HepG2 (cell line): ENCODE measurements around the gene CMTM2. TPM values are rescaled to one million over a fixed set of nuclear protein-coding genes. Genes with fewer than 3 reads are reported as not detected.

ENCODE experiments used
- ATAC-seq: fragments of 200-7000 bp; cut with Tn5 transposase; 3 replicates; pipeline ENCODE4 v1.9.1; 2020; ENCODE audit warnings: mild to moderate bottlenecking, moderate library complexity
- BruUV-seq: library from RNA; stranded (reverse); fragments of 400-500 nt; replicated peaks from 2 replicates; lab custom pipeline; 2021; lab: Mats Ljungman, UMichigan
- CTCF ChIA-PET: fragments of 300-600 bp; formaldehyde crosslinking; extraction: SDS; loops from one replicate; lab custom pipeline; 2021; ENCODE audit warnings: low total read pairs, inconsistent platforms, low intra/inter-chr PET ratio; lab: Yijun Ruan, JAX
- POLR2A ChIA-PET: fragments of 350-600 bp; sonication (Branson Sonifier 250); formaldehyde crosslinking; loops from one replicate; lab custom pipeline; 2020; ENCODE audit warnings: antibody characterized with exemption, inconsistent platforms; lab: Yijun Ruan, JAX
- DNase-seq: peaks from one replicate; pipeline ENCODE4 v3.0.0-alpha.2; 2015; ENCODE audit warnings: low spot score
- FAIRE-seq: peaks from 3 replicates; lab custom pipeline; 2011; peaks lifted over from hg19 to GRCh38; lab: Jason Lieb, UNC
- H2AFZ ChIP-seq: one replicate; pipeline ENCODE4 v1.6.1; 2011; ENCODE audit warnings: low read length, inconsistent platforms
- H3K27ac ChIP-seq: fragments of 300-600 bp; 3 replicates; pipeline ENCODE4 v1.8.0; 2011; ENCODE audit warnings: mixed run types, mild to moderate bottlenecking, mixed read lengths, low read length, inconsistent platforms; ENCODE audit not compliant: insufficient read depth; ENCODE audit errors: extremely low read length
- H3K27me3 ChIP-seq, 2 experiments: fragments of 200-600 bp in 1 of 2; 2 replicates in 1 of 2; 3 replicates in 1 of 2; pipeline versions ENCODE4 v1.6.0 to v1.8.0; 2011; ENCODE audit warnings: low read length in 2 of 2, mild to moderate bottlenecking in 2 of 2, moderate library complexity in 2 of 2, inconsistent platforms in 1 of 2; ENCODE audit not compliant: insufficient read depth in 2 of 2, control insufficient read depth in 1 of 2
- H3K36me3 ChIP-seq, 2 experiments: fragments of 200-600 bp in 1 of 2; replicated peaks in 1 of 2; 2 replicates in 1 of 2; 3 replicates in 1 of 2; pipeline versions ENCODE4 v1.5.1 to v1.8.0; 2011; ENCODE audit warnings: low read length in 2 of 2, inconsistent platforms in 1 of 2; ENCODE audit not compliant: insufficient read depth in 2 of 2, control insufficient read depth in 1 of 2
- H3K4me1 ChIP-seq: 2 replicates; pipeline ENCODE4 v1.5.1; 2012; ENCODE audit warnings: low read length, inconsistent platforms; ENCODE audit not compliant: insufficient read depth
- H3K4me2 ChIP-seq: 2 replicates; pipeline ENCODE4 v1.6.0; 2011; ENCODE audit warnings: low read depth, low read length, inconsistent platforms
- H3K4me3 ChIP-seq, 3 experiments: fragments of 200-600 bp in 1 of 3; sonication (generic), shearing (Covaris generic) in 1 of 3; replicated peaks in 1 of 3; 2 replicates each; pipeline ENCODE4 v1.5.1; 2011 to 2016; ENCODE audit warnings: low read length in 3 of 3, inconsistent platforms in 2 of 3, low read depth in 2 of 3, mild to moderate bottlenecking in 2 of 3, control low read depth in 1 of 3, mixed read lengths in 1 of 3; ENCODE audit not compliant: insufficient read depth in 1 of 3
- H3K79me2 ChIP-seq: one replicate; pipeline ENCODE4 v1.6.1; 2011; ENCODE audit warnings: low read length, inconsistent platforms; ENCODE audit not compliant: insufficient read depth
- H3K9ac ChIP-seq: 2 replicates; pipeline ENCODE4 v1.6.0; 2011; ENCODE audit warnings: mild to moderate bottlenecking, low read depth, low read length, inconsistent platforms; ENCODE audit not compliant: insufficient read depth
- H3K9me3 ChIP-seq: 2 replicates; pipeline ENCODE4 v1.5.1; 2012; ENCODE audit warnings: mild to moderate bottlenecking, low read length
- H4K20me1 ChIP-seq: 2 replicates; pipeline ENCODE4 v1.6.0; 2011; ENCODE audit warnings: inconsistent platforms, mild to moderate bottlenecking, low read length, moderate library complexity; ENCODE audit not compliant: insufficient read depth
- CENPT ChIP-seq: sonication (generic); formaldehyde crosslinking; IDR thresholded peaks from 2 replicates; pipeline ENCODE4 v1.8.0; 2022; ENCODE audit warnings: low read depth, mild to moderate bottlenecking, moderate library complexity, missing genetic modification reagents
- HHEX ChIP-seq: IDR thresholded peaks from 2 replicates; pipeline ENCODE4 v1.6.1; 2016; ENCODE audit warnings: control low read depth
- KDM6A ChIP-seq: IDR thresholded peaks from 2 replicates; pipeline ENCODE4 v1.6.1; 2016; ENCODE audit warnings: low read depth
- KMT2B ChIP-seq: IDR thresholded peaks from 2 replicates; pipeline ENCODE4 v1.6.1; 2016; ENCODE audit warnings: missing genetic modification reagents, missing compliant biosample characterization
- MZF1 ChIP-seq: sonication (generic); formaldehyde crosslinking; IDR thresholded peaks from 2 replicates; pipeline ENCODE4 v1.8.1; 2023; ENCODE audit warnings: mild to moderate bottlenecking, missing genetic modification reagents, borderline replicate concordance
- NFIC ChIP-seq: IDR thresholded peaks from 2 replicates; pipeline ENCODE4 v1.6.1; 2012; ENCODE audit warnings: mild to moderate bottlenecking, low read length, inconsistent platforms
- SYNCRIP ChIP-seq: fragments of 200-400 bp; formaldehyde crosslinking; IDR thresholded peaks from 2 replicates; pipeline ENCODE4 v1.6.1; 2018; ENCODE audit warnings: mild to moderate bottlenecking, low read depth, low read length; ENCODE audit not compliant: insufficient read depth
- TEAD3 ChIP-seq: optimal IDR thresholded peaks from 2 replicates; pipeline ENCODE3; 2016; ENCODE audit warnings: borderline replicate concordance
- ZNF121 ChIP-seq: sonication (generic); formaldehyde crosslinking; IDR thresholded peaks from 2 replicates; pipeline ENCODE4 v1.5.0; 2020; ENCODE audit warnings: mild to moderate bottlenecking, missing genetic modification reagents
- ZNF543 ChIP-seq: sonication (generic); formaldehyde crosslinking; IDR thresholded peaks from 2 replicates; pipeline ENCODE4 v1.4.0; 2020; ENCODE audit warnings: mild to moderate bottlenecking, missing genetic modification reagents
- ZSCAN12 ChIP-seq: sonication (generic); formaldehyde crosslinking; IDR thresholded peaks from 2 replicates; pipeline ENCODE4 v1.9.0; 2021; ENCODE audit warnings: mild to moderate bottlenecking, missing genetic modification reagents
- ZSCAN22 ChIP-seq: sonication (generic); formaldehyde crosslinking; IDR thresholded peaks from 2 replicates; pipeline ENCODE4 v1.4.0; 2020; ENCODE audit warnings: mild to moderate bottlenecking, missing genetic modification reagents
- WGBS: methylation state at CpG from one replicate; pipeline ENCODE4 v1.1.6; 2017; ENCODE audit warnings: low lambda C conversion rate; 5-methylcytosine and 5-hydroxymethylcytosine counted together
- in situ Hi-C: cut with HindIII; loops from 2 replicates; pipeline ENCODE4 v1.10.0; 2017; ENCODE audit warnings: low pct_unique_long_range_greater_than_20kb; ENCODE audit not compliant: extremely low pct_ligation_motif_present
- intact Hi-C: fragments of 100-400 bp; cut with micrococcal nuclease; formaldehyde crosslinking; loops from one replicate; pipeline ENCODE4 v1.10.0; 2022; ENCODE audit not compliant: unreplicated experiment
- polyA plus RNA-seq, 8 experiments: library from polyadenylated mRNA; depleted of rRNA in 3 of 8; stranded (reverse) in 7 of 8; unstranded in 1 of 8; fragments of >200 nt; fragmentation: Illumina TruSeq in 4 of 8; extraction: Trizol in 4 of 8; gene quantifications; 2 replicates each; pipeline versions ENCODE4 v1.2.1 to v1.2.3, GENCODE V29; 2011 to 2016; ENCODE audit warnings: low read depth in 4 of 8, missing spikeins in 1 of 8, mixed read lengths in 1 of 8; ENCODE audit not compliant: insufficient read depth in 1 of 8
- total RNA-seq, 5 experiments: library from RNA; depleted of rRNA; stranded (reverse); fragments of >200 nt; fragmentation: Illumina TruSeq; extraction: Trizol; gene quantifications; 2 replicates each; pipeline ENCODE4 v1.2.3, GENCODE V29; 2016; ENCODE audit warnings: low read depth in 1 of 5
- TF ChIP-seq, protein P1 (sequence below): sonication (generic); formaldehyde crosslinking; IDR thresholded peaks from 2 replicates; pipeline ENCODE4 v1.5.0; 2020; ENCODE audit warnings: mild to moderate bottlenecking, missing genetic modification reagents
- TF ChIP-seq, protein P2 (sequence below): sonication (generic); formaldehyde crosslinking; IDR thresholded peaks from 2 replicates; pipeline ENCODE4 v1.5.0; 2020; ENCODE audit warnings: missing genetic modification reagents
- TF ChIP-seq, protein P3 (sequence below): sonication (generic); formaldehyde crosslinking; IDR thresholded peaks from 2 replicates; pipeline ENCODE4 v1.4.0; 2020; ENCODE audit warnings: missing genetic modification reagents, mild to moderate bottlenecking, borderline replicate concordance

CMTM2 gene
- total and polyA plus RNA-seq, 2 of the 13 experiments (the other 11 are each of a cell fraction or from before 2014, with no cell fraction given), result not detected

DNA sequence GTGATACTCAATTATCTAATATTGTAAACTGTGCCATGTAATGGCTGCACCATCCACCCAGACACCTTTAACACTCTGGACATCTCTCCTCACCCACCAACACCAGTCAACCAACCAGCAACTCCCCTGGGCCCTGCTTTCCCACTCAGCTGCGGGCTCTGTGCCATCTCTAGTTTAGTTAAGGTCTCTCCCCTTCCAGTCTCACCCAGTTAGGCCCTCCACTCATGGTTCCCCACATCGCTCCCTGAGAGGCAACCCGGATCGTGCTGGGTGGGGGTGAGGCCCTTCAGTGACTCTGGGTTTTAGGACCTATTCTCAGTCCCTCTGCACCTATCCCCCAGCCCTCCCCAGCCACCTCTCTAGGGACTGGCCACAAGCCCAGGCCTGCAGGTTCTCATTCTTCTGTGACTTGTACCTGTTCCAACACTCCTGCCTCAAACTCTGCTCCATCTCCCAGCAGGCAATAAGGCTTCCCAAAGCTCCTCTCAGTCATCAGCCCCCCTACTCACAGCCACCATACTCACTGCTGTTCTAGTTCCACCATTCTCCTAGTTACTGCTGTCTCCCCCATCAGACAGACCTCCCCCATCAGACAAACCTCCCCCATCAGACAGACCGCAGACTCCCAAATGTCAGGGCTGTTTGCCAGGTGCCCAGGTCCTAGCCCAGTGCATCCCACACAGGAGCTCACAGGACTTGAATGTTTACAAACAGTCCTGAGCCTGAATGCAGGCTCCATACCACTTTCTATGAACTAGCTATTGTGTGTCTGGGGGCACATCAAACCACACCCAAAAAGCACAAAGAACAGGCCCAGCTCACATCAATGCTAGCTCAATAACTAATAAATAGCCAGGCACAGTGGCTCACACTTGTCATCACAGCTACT, 31.9 kb upstream of the CMTM2 start:
- intact Hi-C loops, result no loop called here
- WGBS, result 97% methylated on average over 5 of the region's 5 CpGs
- POLR2A ChIA-PET, result interaction anchor here (2.0 to 2.2 kb wide), 2 partner anchors 11 to 30 kb away, joined by 5 to 6 read pairs; no protein-coding TSS in a partner anchor

More for the DNA sequence above, 31.9 kb upstream of the CMTM2 start:
- FAIRE-seq (no peak), DNase-seq (no peak), ATAC-seq (no peak)
- H3K9me3 ChIP-seq, result no peaks in the 10 kb centered on the region
- H3K79me2 ChIP-seq, result no peaks in the 10 kb centered on the region
- H3K4me3 ChIP-seq, result no peak overlapping the region
- CTCF ChIA-PET, result no interaction called here
- H3K27ac ChIP-seq, result no peak overlapping the region
- in situ Hi-C loops, result no loop called here
- peaks cover 37% of the 10 kb centered on the region for H3K4me1 ChIP-seq
- H3K36me3 ChIP-seq, result no peaks in the 10 kb centered on the region; a peak in 2 of 5 replicates
- H2AFZ ChIP-seq, result no peak overlapping the region
- no peak overlapping the region for H3K9ac ChIP-seq
- H3K27me3 ChIP-seq, result no peaks in the 10 kb centered on the region
- TF ChIP-seq ZSCAN22 (CRISPR knock-in tag) (peak; percentile 97), ZSCAN12 (CRISPR knock-in tag) (no peak), NFIC (no peak), CENPT (CRISPR knock-in tag) (no peak), ZNF121 (CRISPR knock-in tag) (peak; percentile 37; the same call in 1 of the 2 replicates), KMT2B (CRISPR knock-in tag) (no peak), SYNCRIP (no peak), ZNF543 (CRISPR knock-in tag) (no peak), MZF1 (CRISPR knock-in tag) (no peak), TEAD3 (CRISPR knock-in tag) (no peak), KDM6A (CRISPR knock-in tag) (no peak), HHEX (CRISPR knock-in tag) (no peak)
- TF ChIP-seq, protein P1, sequence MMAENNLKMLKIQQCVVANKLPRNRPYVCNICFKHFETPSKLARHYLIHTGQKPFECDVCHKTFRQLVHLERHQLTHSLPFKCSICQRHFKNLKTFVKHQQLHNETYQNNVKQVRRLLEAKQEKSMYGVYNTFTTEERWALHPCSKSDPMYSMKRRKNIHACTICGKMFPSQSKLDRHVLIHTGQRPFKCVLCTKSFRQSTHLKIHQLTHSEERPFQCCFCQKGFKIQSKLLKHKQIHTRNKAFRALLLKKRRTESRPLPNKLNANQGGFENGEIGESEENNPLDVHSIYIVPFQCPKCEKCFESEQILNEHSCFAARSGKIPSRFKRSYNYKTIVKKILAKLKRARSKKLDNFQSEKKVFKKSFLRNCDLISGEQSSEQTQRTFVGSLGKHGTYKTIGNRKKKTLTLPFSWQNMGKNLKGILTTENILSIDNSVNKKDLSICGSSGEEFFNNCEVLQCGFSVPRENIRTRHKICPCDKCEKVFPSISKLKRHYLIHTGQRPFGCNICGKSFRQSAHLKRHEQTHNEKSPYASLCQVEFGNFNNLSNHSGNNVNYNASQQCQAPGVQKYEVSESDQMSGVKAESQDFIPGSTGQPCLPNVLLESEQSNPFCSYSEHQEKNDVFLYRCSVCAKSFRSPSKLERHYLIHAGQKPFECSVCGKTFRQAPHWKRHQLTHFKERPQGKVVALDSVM (CRISPR knock-in tag), result 0 out of 2 replicates have a peak, but pooled peaks have one; percentile 16
- TF ChIP-seq, protein P2, sequence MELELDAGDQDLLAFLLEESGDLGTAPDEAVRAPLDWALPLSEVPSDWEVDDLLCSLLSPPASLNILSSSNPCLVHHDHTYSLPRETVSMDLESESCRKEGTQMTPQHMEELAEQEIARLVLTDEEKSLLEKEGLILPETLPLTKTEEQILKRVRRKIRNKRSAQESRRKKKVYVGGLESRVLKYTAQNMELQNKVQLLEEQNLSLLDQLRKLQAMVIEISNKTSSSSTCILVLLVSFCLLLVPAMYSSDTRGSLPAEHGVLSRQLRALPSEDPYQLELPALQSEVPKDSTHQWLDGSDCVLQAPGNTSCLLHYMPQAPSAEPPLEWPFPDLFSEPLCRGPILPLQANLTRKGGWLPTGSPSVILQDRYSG (CRISPR knock-in tag), result no peak
- TF ChIP-seq, protein P3, sequence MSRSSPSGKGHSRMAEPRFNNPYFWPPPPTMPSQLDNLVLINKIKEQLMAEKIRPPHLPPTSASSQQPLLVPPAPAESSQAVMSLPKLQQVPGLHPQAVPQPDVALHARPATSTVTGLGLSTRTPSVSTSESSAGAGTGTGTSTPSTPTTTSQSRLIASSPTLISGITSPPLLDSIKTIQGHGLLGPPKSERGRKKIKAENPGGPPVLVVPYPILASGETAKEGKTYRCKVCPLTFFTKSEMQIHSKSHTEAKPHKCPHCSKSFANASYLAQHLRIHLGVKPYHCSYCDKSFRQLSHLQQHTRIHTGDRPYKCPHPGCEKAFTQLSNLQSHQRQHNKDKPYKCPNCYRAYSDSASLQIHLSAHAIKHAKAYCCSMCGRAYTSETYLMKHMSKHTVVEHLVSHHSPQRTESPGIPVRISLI (CRISPR knock-in tag), result no peak
- no TSS peak for BruUV-seq
- no peaks in the 10 kb centered on the region for H4K20me1 ChIP-seq
- no peak overlapping the region for H3K4me2 ChIP-seq
